ENCODE data around the gene TRIM15. TPM values are rescaled to one million over a fixed set of nuclear protein-coding genes. Genes with fewer than 3 reads are reported as not detected.
A peak's percentile ranks its signal among the peaks of the same experiment; 100 is the strongest.

The TRIM15 gene
- total and polyA plus RNA-seq, 9 of the 15 experiments (the other 6 are each of a cell fraction or from before 2014, with no cell fraction given) = 0.06 to 2.6 (median 0.83) TPM

GRCh38 chr6:30163918-30164654 is 740 bp downstream of the TRIM15 start:
- Histone ChIP-seq H3K9ac (ENCODE audit: insufficient read depth in 1 of 2, low read depth in 2 of 2, low read length in 2 of 2) (no peak overlapping the region), H3K36me3 (ENCODE audit: control insufficient read depth, insufficient read depth, low read length) (no peaks in the 10 kb centered on the region), H3K9me1 (ENCODE audit: control insufficient read depth, insufficient read depth, low read length) (no peaks in the 10 kb centered on the region), H3K27ac (ENCODE audit: extremely low read depth, low read depth, low read length) (no peak overlapping the region), H3K4me3 (no peak overlapping the region), H3K9me3 (replicated peaks; ENCODE audit: control insufficient read depth, insufficient read depth, low read depth, low read length) (no peaks in the 10 kb centered on the region), H2AFZ (ENCODE audit: low read depth, low read length) (peak overlapping the region; percentile 35; the same call in 1 of the 2 replicates), H3K4me1 (replicated peaks in 1 of 2; ENCODE audit: control insufficient read depth in 2 of 2, insufficient read depth in 2 of 2, low read length in 2 of 2) (peaks cover 0 to 14% of the 10 kb centered on the region in 2 experiments; a peak in 4 of 5 replicates), H3K79me2 (ENCODE audit: control insufficient read depth, insufficient read depth, low read length) (no peaks in the 10 kb centered on the region), H3K27me3 (ENCODE audit: control insufficient read depth in 2 of 2, insufficient read depth in 2 of 2, low read length in 2 of 2) (peaks cover 8 to 40% of the 10 kb centered on the region in 2 experiments; a peak in 4 of 5 replicates), H3K4me2 (ENCODE audit: insufficient read depth, low read length) (peak overlapping the region; percentile 52), H4K20me1 (replicated peaks; ENCODE audit: control insufficient read depth, insufficient read depth, low read length) (no peaks in the 10 kb centered on the region)
- intact Hi-C loops (cut with micrococcal nuclease) = no loop called here
- ChIA-PET CTCF (ENCODE audit: low intra/inter-chr PET ratio) (no interaction called here), POLR2A (interaction anchor here (0.7 kb wide), 1 partner anchor 156 kb away, joined by 3 read pairs; no protein-coding TSS in a partner anchor)
- in situ Hi-C loops (cut with MboI) = no loop called here
- DNase-seq (ENCODE audit: extremely low read depth in 1 of 4, low spot score in 3 of 4) (no peak), ATAC-seq (no peak), FAIRE-seq (no peak)
- BruUV-seq (replicated peaks) = no TSS peak
- 14% methylated on average over 16 of the region's 16 CpGs for WGBS (ENCODE audit: insufficient coverage, low coverage, missing lambda C conversion rate)
- TF ChIP-seq PRDM10 (IDR thresholded peaks at IDR 0.05; ENCODE audit: partially characterized antibody) (peak; percentile 16), ZNF830 (CRISPR knock-in tag; IDR thresholded peaks at IDR 0.05) (no peak)

All from K562 (cell line).